CD4-positive, alpha-beta T cell treated with Interleukin-6 at 100 ng/mL for 8 hours (primary cell): Measurements from ENCODE around the gene ZBED1.
"Not testable (repeated sequence)": the region's sequence is repeated elsewhere in the genome, so short reads cannot be mapped to it uniquely, and the experiment has no call there.

Experiments used
- DNase-seq: peaks from one replicate; pipeline ENCODE4 v3.0.0-alpha.2; 2020; ENCODE audit warnings: mixed read lengths, low spot score

ZBED1 gene

GRCh38 chrX:2497961-2498780 is 2.6 kb downstream of the ZBED1 start:
- DNase-seq, result no peak

GRCh38 chrX:2495595-2495994 is 5.2 kb downstream of the ZBED1 start:
- DNase-seq, result no peak

GRCh38 chrX:2492531-2493218 is 8.1 kb downstream of the ZBED1 start:
- no peak for DNase-seq

GRCh38 chrX:2490634-2491033 is 10.1 kb downstream of the ZBED1 start:
- no peak for DNase-seq

- no peak for DNase-seq
Observed at GRCh38 chrX:2489446-2490445, 11.0 kb downstream of the ZBED1 start.

- no peak for DNase-seq
Observed at GRCh38 chrX:2488621-2489285, 12.0 kb downstream of the ZBED1 start.

GRCh38 chrX:2487366-2487765 is 13.4 kb downstream of the ZBED1 start:
- DNase-seq, result no peak

GRCh38 chrX:2486476-2487133 is 14.2 kb downstream of the ZBED1 start:
- no peak for DNase-seq

GRCh38 chrX:2485789-2486345 is 14.9 kb downstream of the ZBED1 start:
- no peak for DNase-seq

GRCh38 chrX:2484721-2485648 is 15.8 kb downstream of the ZBED1 start:
- DNase-seq, result no peak

- no peak for DNase-seq
Observed at GRCh38 chrX:2484256-2484655, 16.5 kb downstream of the ZBED1 start.

GRCh38 chrX:2483398-2484060 is 17.2 kb downstream of the ZBED1 start:
- no peak for DNase-seq

GRCh38 chrX:2481597-2481996 is 19.2 kb downstream of the ZBED1 start:
- DNase-seq, result not testable (repeated sequence)

GRCh38 chrX:2479982-2480381 is 20.8 kb downstream of the ZBED1 start:
- DNase-seq, result not testable (repeated sequence)

- DNase-seq, result no peak
Observed at GRCh38 chrX:2479420-2479780, 21.4 kb downstream of the ZBED1 start.

GRCh38 chrX:2478546-2479419 is 22.0 kb downstream of the ZBED1 start:
- no peak for DNase-seq

- not testable (repeated sequence) for DNase-seq
Observed at GRCh38 chrX:2477313-2477712, 23.5 kb downstream of the ZBED1 start.
